Lower leg skin (tissue), 4 donors: Measurements from ENCODE around the gene EGF. TPM values are rescaled to one million over a fixed set of nuclear protein-coding genes. Genes with fewer than 3 reads are reported as not detected.
A peak's percentile ranks its signal among the peaks of the same experiment; 100 is the strongest.
"Not testable (repeated sequence)": the region's sequence is repeated elsewhere in the genome, so short reads cannot be mapped to it uniquely, and the experiment has no call there.

Source experiments
- DNase-seq, 2 donors: peaks; one replicate each; pipeline ENCODE4 v3.0.0-alpha.2; 2019; ENCODE audit warnings: low spot score in 2 of 2
- H3K4me3 ChIP-seq: fragments of 200-600 bp; sonication (generic); 2 replicates; pipeline ENCODE4 v1.5.1; 2017; ENCODE audit warnings: mild to moderate bottlenecking, low read depth; ENCODE audit not compliant: poor library complexity, severe bottlenecking
- POLR2A ChIP-seq, 2 donors: fragments of 450-650 bp; IDR thresholded peaks; one replicate each; pipeline ENCODE4 v1.6.1; 2016 to 2017; ENCODE audit warnings: antibody characterized with exemption in 2 of 2, mild to moderate bottlenecking in 1 of 2, moderate library complexity in 1 of 2
- WGBS, 2 donors: methylation state at CpG; one replicate each; pipeline ENCODE4 v1.1.5; 2018; 5-methylcytosine and 5-hydroxymethylcytosine counted together
- intact Hi-C: fragments of 100-400 bp; cut with DNase I; formaldehyde crosslinking; loops from one replicate; pipeline ENCODE4 v1.15.0; 2023; ENCODE audit warnings: low total_unique reads
- total RNA-seq, 4 donors: library from RNA; depleted of rRNA; stranded (reverse); fragments of >200 nt; gene quantifications; one replicate each; pipeline ENCODE4 v1.1.0, GENCODE V29; 2016
- TF ChIP-seq, protein P1 (sequence below), 3 donors: fragments of 450-650 bp; IDR thresholded peaks; one replicate each; pipeline ENCODE4 v1.5.1; 2016; ENCODE audit warnings: antibody characterized with exemption in 3 of 3, mild to moderate bottlenecking in 3 of 3, moderate library complexity in 2 of 3

The EGF gene
- total RNA-seq, 4 donors from 2014 or later: 1.5 to 3.9 (median 2.3) TPM

DNA sequence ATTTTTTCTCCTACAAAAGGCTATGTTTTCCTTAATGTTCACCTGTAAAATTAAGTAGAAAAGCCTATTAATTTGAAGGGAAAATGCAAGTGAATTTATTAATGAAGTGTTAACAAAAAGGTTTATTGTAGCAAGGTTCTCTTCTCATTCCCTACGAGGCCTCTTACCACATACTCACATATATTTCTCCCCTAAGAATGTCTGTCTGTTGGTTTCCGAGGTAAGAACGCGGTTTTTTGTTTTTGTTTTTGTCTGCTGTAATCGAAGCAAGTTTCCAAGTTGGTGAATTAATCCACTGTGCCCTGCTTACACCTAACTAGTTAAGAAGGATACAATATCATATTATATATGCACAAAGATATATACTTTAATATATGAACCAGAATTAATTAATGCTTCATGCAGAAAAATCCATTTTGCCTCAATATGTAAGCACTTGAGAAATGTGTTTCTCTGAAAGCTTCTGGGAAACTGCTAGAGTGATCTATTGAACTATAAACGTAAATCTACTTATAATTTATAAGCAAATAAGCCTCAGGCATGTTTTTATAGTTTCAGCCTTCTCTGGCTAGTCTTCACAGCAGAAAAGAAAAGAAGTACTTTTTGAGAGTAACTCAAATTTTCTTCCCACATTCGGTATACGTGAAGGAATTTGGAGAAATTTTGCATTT, 120.8 kb downstream of the EGF start:
- WGBS, 2 donors: 45 to 46% methylated on average over 8 of the region's 8 CpGs
- TF ChIP-seq, protein P1, sequence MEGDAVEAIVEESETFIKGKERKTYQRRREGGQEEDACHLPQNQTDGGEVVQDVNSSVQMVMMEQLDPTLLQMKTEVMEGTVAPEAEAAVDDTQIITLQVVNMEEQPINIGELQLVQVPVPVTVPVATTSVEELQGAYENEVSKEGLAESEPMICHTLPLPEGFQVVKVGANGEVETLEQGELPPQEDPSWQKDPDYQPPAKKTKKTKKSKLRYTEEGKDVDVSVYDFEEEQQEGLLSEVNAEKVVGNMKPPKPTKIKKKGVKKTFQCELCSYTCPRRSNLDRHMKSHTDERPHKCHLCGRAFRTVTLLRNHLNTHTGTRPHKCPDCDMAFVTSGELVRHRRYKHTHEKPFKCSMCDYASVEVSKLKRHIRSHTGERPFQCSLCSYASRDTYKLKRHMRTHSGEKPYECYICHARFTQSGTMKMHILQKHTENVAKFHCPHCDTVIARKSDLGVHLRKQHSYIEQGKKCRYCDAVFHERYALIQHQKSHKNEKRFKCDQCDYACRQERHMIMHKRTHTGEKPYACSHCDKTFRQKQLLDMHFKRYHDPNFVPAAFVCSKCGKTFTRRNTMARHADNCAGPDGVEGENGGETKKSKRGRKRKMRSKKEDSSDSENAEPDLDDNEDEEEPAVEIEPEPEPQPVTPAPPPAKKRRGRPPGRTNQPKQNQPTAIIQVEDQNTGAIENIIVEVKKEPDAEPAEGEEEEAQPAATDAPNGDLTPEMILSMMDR (IDR thresholded peaks at IDR 0.05): no peak
- TF ChIP-seq POLR2A (IDR thresholded peaks at IDR 0.05): no peak
- intact Hi-C loops: no loop called here
- DNase-seq: no peak
- H3K4me3 ChIP-seq: no peak overlapping the region

DNA sequence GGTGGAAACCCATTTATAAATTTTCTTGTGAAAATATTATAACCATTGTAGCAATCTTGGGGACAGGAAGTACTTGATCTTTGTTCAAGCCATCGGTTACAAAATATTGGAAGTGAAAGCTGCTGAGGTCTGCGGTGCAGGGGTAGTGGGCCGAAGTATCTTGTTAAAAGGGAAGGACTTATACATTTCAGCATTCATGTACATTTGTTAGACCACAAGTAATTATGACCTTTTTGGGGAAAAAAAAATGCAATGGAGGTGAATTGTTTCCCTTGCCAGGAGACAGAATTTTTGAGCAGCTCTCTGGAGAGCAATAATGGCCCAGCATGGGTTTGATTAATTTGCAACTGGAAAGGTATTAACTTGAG, 121.3 kb downstream of the EGF start:
- TF ChIP-seq, protein P1 (IDR thresholded peaks at IDR 0.05): no peak
- no peak for TF ChIP-seq POLR2A (IDR thresholded peaks at IDR 0.05)
- H3K4me3 ChIP-seq: no peak overlapping the region
- intact Hi-C loops: no loop called here
- DNase-seq: peak in 1 of 2 donors; percentile 22
- 55 to 67% methylated on average over 3 of the region's 3 CpGs for WGBS, 2 donors

DNA sequence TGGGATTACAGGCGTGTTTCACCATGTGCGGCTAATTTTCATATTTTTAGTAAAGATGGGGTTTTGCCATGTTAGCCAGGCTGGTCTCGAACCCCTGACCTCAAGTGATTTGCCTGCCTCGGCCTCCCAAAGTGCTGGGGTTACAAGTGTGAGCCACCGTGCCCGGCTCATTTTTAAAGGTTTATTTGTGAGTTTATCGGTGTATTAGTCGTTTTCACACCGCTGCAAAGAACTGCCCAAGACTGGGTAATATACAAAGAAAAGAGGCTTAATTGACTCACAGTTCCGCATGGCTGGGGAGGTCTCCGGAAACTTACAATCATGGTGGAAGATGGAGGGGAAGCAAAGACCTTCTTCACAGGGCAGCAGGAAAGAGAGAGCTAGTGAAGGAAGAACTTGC, 126.5 kb downstream of the EGF start:
- intact Hi-C loops, DNase-seq, H3K4me3 ChIP-seq: not testable (repeated sequence)
- 94 to 95% methylated on average over 11 of the region's 11 CpGs for WGBS, 2 donors

DNA sequence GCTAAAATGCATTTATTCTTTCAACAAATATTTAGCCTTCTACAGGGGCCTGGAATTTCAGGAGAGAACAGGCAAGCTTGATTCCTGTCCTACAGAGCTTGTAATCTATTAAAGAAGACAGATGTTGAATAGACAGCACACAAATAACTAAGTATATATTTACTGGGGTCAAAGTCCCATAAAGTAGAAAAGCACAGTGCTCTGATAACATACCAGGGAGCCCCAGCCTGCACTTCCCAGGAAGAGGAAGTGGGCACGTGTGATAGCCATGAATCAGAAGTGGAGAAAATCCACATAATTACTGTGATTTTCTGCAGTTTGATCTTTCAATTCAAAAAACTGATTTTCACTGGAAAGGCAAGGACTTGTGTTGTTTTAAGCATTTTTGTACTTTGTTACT, 129.1 kb downstream of the EGF start:
- H3K4me3 ChIP-seq: no peak overlapping the region
- intact Hi-C loops: loop anchor here (10.0 kb wide), 1 partner anchor 173 kb away; no protein-coding TSS in a partner anchor
- 56 to 60% methylated on average over 1 of the region's 1 CpG for WGBS, 2 donors
- no peak for TF ChIP-seq POLR2A (IDR thresholded peaks at IDR 0.05)
- TF ChIP-seq, protein P1 (IDR thresholded peaks at IDR 0.05): no peak
- no peak for DNase-seq

DNA sequence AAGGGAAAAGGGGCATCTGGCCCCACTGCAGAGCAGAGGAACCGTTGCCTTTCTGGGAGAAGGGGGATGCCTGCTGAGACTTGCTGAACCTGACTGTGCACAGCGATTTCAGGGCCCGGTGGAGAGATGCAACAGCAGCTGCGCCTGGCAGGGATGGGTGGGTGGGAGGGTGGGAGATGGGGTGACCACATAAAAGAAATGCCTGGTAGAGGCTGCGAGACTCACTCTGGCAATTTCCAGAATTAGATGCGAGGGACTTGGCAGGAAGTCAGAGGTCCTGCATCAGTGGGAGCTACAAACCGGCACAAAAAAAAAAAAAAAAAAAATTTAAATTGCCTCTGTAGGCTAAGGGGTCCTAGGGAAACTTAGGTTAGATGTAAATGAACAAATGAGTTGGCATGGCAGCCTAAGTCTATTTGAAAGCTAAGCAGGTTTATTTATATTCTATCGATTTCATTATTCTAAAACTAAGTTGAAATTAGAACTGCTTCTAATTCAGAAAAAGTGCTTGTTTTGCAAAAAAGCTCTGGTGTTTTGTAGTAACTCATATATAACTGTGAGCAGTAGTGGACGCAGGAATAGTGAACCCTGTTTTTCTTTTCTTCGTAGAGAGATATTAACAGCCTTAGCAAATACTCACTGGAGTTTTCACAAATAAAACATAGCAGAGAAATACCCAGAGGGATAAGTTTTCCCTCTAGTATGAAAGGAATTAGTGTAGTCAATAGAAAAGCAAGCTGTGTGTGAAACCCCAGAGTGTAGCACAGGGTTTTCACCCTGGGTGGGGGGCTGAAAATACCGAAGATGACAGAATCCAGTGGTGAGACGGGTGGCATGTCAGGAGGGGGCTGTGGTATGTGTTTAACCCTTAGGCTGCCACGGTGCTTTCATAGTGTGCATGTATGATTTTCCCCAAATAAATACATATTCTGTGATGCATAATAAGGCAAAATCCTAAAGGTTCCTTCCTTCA, 130.1 kb downstream of the EGF start:
- no peak for DNase-seq
- H3K4me3 ChIP-seq: no peak overlapping the region
- no peak for TF ChIP-seq POLR2A (IDR thresholded peaks at IDR 0.05)
- TF ChIP-seq, protein P1 (IDR thresholded peaks at IDR 0.05): no peak
- intact Hi-C loops: loop anchor here (10.0 kb wide), 1 partner anchor 172 kb away; no protein-coding TSS in a partner anchor
- 34 to 39% methylated on average over 13 of the region's 13 CpGs for WGBS, 2 donors

DNA sequence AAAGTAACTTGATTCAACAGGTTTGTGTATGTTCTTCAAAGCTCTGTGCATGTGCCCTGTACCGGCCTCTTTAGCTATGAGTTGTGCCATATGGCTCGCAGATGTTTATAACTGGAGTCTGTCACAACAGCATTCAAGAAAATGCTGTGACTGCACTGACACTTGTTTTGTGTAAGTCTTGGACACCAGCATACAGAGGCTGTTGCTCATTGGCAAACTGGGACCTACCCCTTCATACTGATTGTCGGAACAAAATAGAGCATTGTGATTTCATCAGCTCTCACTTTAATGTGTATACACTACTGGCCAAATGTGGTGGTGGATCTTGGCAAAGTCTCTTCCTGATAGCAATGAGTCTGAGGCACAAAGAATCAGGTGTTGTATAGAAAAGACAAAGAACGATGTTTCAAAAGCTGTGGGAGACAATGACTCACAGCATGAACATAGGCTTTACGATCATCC, 133.9 kb downstream of the EGF start:
- intact Hi-C loops: loop anchor here (10.0 kb wide), 1 partner anchor 168 kb away; no protein-coding TSS in a partner anchor
- TF ChIP-seq POLR2A (IDR thresholded peaks at IDR 0.05): no peak
- TF ChIP-seq, protein P1 (IDR thresholded peaks at IDR 0.05): no peak
- no peak overlapping the region for H3K4me3 ChIP-seq
- 70 to 76% methylated on average over 5 of the region's 5 CpGs for WGBS, 2 donors
- DNase-seq: no peak
